NAMALWA (cell line): ENCODE data around the gene BBS9.
"Not testable (repeated sequence)": the region's sequence is repeated elsewhere in the genome, so short reads cannot be mapped to it uniquely, and the experiment has no call there.

Experiments used
- DNase-seq: peaks from one replicate; pipeline ENCODE4 v3.0.0-alpha.2; 2015; ENCODE audit warnings: low spot score

BBS9 gene

DNA sequence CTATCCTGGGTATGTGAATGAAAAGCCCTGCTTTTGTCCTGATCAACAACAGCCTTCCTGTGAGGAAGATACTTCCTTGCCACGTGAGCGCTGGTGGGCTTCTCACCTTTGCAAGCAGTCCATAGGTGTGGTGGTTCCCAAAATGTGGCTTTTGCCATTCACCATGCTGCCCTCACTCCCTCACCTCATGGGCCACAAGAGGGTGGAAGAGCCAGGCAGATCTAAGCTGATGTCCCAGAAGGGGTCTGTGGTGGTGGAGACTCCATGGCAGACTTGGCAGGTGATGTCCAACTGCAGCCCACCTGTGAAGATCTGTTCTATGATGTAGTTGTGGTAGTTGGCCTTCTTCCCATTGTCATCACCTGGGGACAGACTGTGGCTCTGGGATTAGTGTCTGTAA is 147.4 kb downstream of the BBS9 start:
- no peak for DNase-seq

DNA sequence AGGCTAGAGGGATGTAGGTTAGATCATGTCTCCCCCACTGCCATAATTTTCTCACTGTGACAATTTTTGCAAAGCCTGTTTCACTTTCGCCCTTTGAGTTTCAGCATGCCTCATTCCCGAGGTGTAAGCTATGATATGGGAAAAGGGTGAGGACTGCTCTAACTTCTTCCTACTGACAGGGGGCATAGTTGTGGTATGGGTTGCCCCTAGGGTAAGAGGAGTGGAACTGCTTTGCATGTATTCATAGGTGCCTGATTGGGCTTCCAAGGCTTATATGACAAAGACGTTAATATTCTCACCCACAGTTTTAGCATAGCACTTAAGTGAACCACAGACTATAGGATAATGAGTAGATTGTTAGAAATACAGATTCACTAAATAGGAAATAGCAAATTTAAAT is 148.7 kb downstream of the BBS9 start:
- DNase-seq, result no peak

DNA sequence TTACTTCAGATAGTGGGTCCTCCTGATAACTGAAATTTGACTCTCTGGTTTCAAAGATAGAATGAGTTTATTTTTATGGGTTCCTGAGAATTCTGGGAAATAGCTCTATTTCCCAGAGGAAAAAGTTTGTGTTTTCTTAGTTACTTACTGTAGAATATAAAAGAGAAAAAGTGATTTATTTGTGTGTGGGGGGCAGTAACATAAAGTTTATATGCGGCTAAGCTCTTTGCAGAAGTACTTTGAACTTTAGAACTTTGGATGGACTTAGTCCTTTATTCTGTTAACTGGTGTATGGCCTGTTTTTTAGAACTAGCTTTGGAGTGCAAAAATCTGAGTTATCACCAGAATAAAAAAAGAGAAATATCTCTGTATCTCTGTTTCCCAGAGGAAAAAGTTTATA is 157.1 kb downstream of the BBS9 start:
- no peak for DNase-seq

GRCh38 chr7:33287738-33288137 is 158.4 kb downstream of the BBS9 start:
- DNase-seq, result no peak

DNA sequence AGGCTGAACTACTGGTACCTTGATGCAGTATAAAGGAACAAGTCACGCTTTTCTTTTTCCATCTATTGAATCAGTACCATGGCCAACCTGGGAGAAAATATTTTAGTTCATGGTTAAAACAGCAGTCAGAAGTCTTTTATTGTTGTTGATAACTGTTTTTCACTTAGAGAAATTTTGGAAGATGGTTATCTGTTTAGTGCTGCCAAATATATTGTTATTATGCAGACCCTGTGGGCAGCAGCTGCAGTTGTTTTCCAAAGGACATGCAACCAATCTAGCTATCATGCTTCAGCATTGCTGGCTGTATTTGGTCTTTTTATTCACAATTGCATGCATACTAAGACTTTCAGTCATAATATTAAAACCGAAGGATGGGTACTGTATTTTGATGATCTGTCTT is 169.5 kb downstream of the BBS9 start:
- DNase-seq, result no peak

DNA sequence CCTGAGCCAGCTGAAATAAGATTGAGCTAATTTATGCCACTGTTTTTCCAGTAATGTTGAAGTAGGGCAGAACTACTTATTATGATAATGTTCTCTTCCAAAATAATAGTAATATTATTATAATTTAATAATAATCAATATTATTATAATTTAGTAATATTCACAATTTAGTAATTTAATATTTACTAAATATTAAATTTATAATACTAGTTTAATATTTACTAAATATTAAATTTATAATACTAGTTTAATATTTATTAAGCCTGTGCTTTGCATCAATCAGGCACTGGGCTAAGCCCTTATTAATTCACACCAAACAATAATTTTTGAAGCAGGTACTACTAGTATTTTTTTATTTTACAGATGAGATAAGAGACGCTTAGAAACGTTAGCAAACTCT is 170.1 kb downstream of the BBS9 start:
- no peak for DNase-seq

DNA sequence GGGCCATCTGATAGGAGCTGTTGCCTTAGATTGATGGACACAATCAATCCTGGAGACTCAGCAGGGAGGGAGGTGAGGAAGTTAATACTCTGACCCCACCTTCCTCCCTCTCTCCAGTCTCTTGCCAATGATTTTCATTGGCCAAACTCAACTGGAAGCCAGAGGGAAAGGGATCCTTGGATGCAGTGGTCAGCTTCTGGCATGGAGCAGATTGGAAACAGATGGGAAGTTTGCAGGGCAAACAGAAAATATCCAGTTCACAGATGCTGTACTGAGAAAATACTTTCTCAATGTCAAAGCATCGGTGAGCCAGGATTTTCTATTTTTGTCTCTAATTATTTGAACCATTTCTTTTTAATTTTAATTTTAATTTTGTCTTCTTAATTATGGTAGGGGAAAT is 170.8 kb downstream of the BBS9 start:
- no peak for DNase-seq

DNA sequence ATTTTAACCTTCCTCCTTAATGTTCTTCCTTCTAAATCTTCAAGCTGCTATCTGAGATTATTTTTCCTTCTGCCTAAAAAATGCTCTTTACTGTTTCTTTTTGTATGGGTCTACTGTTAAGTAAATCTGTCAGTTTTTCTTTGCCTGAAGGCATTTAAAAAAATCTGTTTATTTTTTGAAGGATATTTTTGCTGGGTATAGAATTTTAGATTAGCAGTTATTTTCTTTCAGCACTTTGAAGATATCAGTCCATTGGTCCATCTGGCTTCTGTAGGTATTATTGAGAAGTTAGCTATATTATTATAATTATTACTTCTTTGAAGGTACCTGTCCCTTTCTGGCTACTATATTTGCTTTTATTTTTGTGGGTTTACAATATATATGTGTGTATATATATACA is 171.4 kb downstream of the BBS9 start:
- DNase-seq, result no peak

DNA sequence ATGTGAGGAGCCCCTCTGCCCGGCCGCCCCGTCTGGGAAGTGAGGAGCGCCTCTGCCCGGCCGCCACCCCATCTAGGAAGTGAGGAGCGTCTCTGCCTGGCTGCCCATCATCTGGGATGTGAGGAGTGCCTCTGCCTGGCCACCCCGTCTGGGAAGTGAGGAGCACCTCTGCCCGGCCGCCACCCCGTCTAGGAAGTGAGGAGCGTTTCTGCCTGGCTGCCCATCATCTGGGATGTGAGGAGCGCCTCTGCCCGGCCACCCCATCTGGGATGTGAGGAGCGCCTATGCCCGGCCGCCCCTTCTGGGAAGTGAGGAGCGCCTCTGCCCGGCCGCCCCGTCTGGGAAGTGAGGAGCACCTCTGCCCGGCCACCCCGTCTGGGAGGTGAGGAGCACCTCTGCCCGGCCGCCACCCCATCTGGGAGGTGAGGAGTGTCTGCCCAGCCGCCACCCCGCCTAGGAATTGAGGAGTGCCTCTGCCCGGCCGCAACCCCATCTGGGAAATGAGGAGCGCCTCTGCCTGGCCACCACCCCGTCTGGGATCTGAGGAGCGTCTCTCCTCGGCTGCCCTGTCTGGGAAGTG is 174.7 kb downstream of the BBS9 start:
- not testable (repeated sequence) for DNase-seq

GRCh38 chr7:33307205-33307604 is 177.8 kb downstream of the BBS9 start:
- DNase-seq, result no peak

DNA sequence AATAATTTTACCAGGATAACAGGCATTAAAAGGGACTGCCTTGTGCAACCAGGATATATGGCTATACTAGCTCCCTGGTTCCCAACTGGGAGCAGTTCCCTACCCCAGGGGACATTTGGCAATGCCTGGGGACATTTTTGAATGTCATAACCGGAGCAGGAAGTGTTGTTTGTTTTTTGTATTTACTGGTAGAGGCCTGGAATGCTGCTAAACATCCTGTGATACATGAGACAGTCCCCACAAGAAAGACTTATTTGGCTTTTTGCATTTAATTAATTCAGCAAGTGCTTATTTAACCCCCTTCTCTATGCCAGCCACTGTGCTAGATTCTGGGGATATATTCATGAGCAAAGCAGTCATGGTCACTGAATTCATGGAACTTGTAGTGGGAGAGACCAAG is 181.2 kb downstream of the BBS9 start:
- DNase-seq, result no peak

DNA sequence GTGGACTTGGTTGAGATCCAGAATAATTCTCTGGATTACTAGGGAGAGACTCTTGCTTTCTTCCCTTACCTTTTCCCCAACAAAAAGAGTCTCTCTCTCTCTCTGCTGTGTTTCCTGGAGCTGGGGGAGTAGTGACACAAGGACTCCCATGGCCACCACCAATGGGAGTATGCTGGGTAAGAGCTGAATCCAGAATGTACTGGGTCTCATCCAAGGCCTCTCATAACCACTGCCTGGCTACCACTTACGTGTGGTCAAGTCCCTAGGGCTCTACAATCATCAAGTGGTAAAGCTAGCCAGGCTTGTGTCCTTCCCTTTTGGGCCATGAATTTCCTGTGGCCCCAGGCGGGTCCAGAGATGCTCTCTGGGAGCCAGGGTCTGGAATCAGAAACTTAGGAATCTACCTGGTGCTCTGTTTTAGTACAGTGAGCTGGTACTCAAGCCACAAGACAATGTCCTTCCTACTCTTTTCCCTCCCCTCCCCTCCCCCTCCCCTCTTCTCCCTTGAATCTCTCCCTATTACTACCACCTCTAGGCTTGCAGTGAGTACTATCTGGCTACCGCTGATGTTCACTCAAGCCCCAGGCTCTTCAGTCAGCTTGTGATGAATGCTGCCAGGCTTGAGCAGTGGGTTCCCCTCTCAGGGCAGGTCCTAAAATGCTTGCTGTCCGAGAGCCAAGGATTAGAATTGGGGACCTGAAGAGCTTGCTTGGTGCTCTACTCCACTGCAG is 196.6 kb downstream of the BBS9 start:
- DNase-seq, result no peak

DNA sequence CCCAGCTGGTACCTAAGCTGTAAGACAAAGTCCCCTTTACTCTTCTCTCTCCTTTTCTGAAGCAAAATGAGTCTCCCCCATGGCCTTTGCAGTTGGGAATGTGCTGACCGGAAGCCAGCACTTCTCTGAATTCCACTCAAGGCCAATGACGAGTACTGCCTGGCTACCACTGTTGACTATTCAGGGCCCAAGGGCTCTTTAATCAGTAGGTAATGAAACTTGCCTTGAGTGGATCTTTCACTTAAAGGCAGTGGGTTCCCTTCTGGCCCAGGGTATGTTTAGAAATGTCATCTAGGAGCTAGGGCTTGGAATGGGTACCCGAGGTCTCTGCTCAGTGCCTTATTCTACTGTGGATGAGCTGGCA is 197.1 kb downstream of the BBS9 start:
- DNase-seq, result no peak

DNA sequence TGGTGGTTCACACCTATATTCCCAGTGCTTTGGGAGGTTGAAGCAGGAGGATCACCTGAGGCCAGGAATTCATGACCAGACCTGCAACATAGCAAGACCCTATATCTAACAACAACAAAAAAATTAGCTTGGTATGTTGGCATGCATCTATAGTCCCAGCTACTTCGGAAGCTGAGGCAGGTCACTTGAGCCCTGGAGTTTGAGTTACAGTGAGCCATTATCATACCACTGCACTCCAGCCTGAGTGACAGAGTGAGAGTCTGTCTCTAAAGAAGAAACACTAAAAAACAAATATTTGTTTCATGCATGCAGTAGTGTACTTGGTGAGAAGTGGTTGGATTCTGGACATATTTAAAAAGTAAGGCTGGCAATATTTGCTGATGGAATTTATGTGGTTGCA is 198.1 kb downstream of the BBS9 start:
- DNase-seq, result no peak

DNA sequence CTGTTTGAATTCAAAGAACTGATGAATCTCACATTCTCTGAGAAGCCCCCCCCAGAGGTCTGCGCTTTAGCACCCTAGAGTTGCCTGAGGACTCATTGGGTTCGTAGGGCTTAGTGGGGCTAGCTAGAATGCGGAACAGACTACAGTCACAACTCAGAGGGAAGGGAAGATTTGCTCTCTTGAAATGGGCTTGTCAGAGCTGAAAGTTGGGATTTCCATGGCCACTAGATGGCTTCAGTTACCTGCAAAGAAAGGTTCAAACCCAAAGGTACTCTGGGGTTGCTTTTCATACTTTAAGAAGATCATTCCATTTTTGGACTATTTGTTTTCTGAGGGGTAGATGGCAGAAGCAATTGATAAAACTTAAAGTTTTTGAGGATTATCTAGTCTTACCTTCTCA is 205.0 kb downstream of the BBS9 start:
- peak; percentile 39 for DNase-seq

- DNase-seq, result no peak
These were observed 207.5 kb downstream of the BBS9 start for GRCh38 chr7:33336820-33337219.

- no peak for DNase-seq
These were observed 209.9 kb downstream of the BBS9 start for GRCh38 chr7:33339074-33339790.

DNA sequence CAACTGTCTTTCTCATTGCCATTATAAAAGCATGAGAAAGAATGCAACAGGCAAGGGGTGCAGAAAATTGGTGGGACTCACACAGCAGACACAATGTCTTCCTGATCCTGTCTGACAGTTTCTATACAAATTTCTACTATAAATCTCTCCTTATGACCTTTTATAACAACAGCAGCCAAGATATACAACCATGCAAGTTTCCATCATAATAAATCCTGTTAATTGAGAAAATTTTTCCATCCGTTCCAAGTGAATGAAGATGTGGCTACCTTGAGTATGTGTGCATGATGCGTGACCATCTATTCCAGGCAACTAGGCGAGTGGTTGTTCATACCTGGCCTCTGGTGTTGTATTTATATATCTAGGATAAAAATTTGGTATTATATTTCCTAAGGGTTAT is 216.7 kb downstream of the BBS9 start:
- DNase-seq, result no peak

GRCh38 chr7:33350577-33350976 is 221.2 kb downstream of the BBS9 start:
- no peak for DNase-seq

DNA sequence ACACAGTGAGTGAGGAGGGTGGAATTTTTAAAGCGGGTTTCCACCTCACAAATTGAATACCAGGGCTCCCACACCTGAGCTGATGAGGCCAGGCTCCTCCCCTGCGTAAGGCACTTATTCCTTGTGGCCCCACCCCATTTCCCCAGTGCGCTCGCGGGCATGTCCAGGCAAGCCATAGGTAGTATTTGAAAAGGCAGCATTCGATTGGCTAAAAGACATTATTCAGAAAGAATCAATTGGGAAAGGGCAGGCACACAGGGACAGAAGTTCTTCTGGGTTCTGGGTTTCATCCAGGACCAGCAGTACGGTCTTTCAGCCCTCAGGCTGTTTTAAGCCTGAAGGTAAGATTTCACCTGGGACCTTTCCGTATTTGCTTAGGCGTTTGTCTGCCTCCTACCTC is 222.3 kb downstream of the BBS9 start:
- DNase-seq, result no peak

- no peak for DNase-seq
These were observed 224.8 kb downstream of the BBS9 start for GRCh38 chr7:33354201-33354600.

DNA sequence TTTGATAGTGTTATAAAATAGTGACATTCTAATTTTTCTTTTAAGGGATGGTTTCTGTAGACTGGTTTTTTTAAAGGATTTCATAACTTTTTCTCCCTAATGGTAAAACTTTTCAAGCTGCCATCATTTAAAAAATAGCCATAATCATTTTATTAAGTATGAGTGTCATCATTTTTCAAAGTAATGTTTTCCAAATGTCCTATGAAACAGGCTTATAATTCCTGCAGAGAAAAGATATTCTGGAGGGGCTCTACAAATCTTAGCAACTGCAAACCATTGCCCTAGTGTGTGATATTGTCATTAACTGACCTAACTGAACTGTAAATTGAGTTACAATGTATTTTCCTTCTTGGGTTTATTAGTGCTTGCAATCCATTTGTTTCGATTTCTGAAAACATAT is 226.0 kb downstream of the BBS9 start:
- no peak for DNase-seq

DNA sequence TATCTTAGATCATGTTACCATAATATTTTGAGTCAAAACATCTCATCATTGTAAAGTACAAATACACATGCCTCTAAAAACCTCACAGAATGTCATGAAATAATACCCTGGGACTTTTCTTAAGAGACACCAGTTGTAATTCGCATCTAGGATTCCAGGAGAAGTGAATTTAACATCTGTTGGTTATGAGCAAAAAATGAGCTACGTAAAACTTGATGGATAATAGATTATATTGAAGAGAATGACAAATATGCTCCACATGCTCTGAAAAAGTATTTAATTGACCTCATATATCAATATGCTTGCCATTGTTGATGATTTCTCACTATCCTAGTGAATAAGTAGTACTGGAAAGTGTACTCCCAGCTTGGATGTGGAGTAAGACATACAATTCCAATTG is 227.0 kb downstream of the BBS9 start:
- DNase-seq, result no peak

- DNase-seq, result no peak
These were observed 228.5 kb downstream of the BBS9 start for GRCh38 chr7:33357846-33358245.
